Type B pancreatic cell (in vitro differentiated cells): ENCODE data around the gene HDAC9. TPM values are rescaled to one million over a fixed set of nuclear protein-coding genes. Genes with fewer than 3 reads are reported as not detected.

Experiments
- DNase-seq: peaks from one replicate; pipeline ENCODE4 v3.0.0; 2021; ENCODE audit warnings: mixed read lengths; ENCODE audit not compliant: unreplicated experiment; ENCODE audit errors: extremely low spot score
- H3K27ac Mint-ChIP-seq: 2 replicates; pipeline ENCODE4 v1.8.0; 2021; ENCODE audit warnings: mild to moderate bottlenecking, mixed read lengths
- H3K27me3 Mint-ChIP-seq: 2 replicates; pipeline ENCODE4 v1.8.0; 2021; ENCODE audit warnings: mixed read lengths
- H3K36me3 Mint-ChIP-seq: 2 replicates; pipeline ENCODE4 v1.8.0; 2021; ENCODE audit warnings: mixed read lengths
- H3K4me1 Mint-ChIP-seq: one replicate; pipeline ENCODE4 v1.8.0; 2021; ENCODE audit warnings: mixed read lengths; ENCODE audit not compliant: unreplicated experiment
- H3K4me3 Mint-ChIP-seq: 2 replicates; pipeline ENCODE4 v1.8.0; 2021; ENCODE audit warnings: mild to moderate bottlenecking, mixed read lengths
- H3K9me3 Mint-ChIP-seq: 2 replicates; pipeline ENCODE4 v1.8.0; 2021; ENCODE audit warnings: mixed read lengths
- CTCF ChIP-seq: fragments of 200-600 bp; sonication (generic); conservative IDR thresholded peaks from 2 replicates; pipeline ENCODE4 v1.5.0; 2021; ENCODE audit warnings: antibody characterized with exemption, mild to moderate bottlenecking
- total RNA-seq: library from RNA; stranded (reverse); gene quantifications from 2 replicates; pipeline ENCODE4 v1.2.1, GENCODE V29; 2021; ENCODE audit warnings: low replicate concordance

HDAC9 gene
- total RNA-seq, 1 donor from 2014 or later, result 6.8 TPM

GRCh38 chr7:18820981-18821380 is 325.4 kb downstream of the HDAC9 start:
- Mint-ChIP-seq H3K4me3 (no peak overlapping the region), H3K4me1 (no peaks in the 10 kb centered on the region), H3K36me3 (no peaks in the 10 kb centered on the region), H3K27me3 (no peaks in the 10 kb centered on the region), H3K27ac (no peak overlapping the region), H3K9me3 (no peaks in the 10 kb centered on the region)
- no peak for TF ChIP-seq CTCF
- no peak for DNase-seq

- no peaks in the 10 kb centered on the region for H3K36me3 Mint-ChIP-seq
- no peaks in the 10 kb centered on the region for H3K27me3 Mint-ChIP-seq
- H3K4me1 Mint-ChIP-seq, result no peaks in the 10 kb centered on the region
- no peak for DNase-seq
- H3K4me3 Mint-ChIP-seq, result no peak overlapping the region
- no peaks in the 10 kb centered on the region for H3K9me3 Mint-ChIP-seq
- no peak overlapping the region for H3K27ac Mint-ChIP-seq
- no peak for TF ChIP-seq CTCF
These were observed 326.0 kb downstream of the HDAC9 start for GRCh38 chr7:18821554-18821953.

DNA sequence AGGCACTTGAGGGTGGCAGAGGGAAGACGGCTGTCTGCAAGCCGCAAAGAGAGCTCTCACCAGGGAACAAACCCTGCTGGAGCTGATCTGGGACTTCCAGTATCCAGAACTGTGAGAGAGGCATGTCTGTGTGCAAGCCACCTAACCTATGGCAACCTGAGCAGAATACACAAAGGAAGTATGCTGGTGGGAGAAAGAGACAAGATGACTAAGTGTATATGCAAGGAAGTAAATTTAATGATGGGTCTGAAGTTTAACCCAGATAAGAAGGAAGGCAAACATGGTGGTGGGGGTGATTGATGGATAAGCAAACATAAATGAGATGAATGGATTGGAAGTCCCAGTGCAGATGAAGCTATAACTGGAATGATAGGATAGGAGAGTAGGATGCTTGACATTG is 328.6 kb downstream of the HDAC9 start:
- Mint-ChIP-seq H3K27me3 (no peaks in the 10 kb centered on the region), H3K9me3 (no peaks in the 10 kb centered on the region), H3K4me1 (peaks cover 8% of the 10 kb centered on the region), H3K27ac (no peak overlapping the region), H3K4me3 (no peak overlapping the region), H3K36me3 (no peaks in the 10 kb centered on the region)
- no peak for DNase-seq
- TF ChIP-seq CTCF, result no peak

- no peaks in the 10 kb centered on the region for H3K9me3 Mint-ChIP-seq
- H3K27me3 Mint-ChIP-seq, result no peaks in the 10 kb centered on the region
- H3K36me3 Mint-ChIP-seq, result no peaks in the 10 kb centered on the region
- DNase-seq, result no peak
- H3K4me1 Mint-ChIP-seq, result peaks cover 35% of the 10 kb centered on the region
- peak overlapping the region; percentile 50 for H3K4me3 Mint-ChIP-seq
- no peak for TF ChIP-seq CTCF
- no peak overlapping the region for H3K27ac Mint-ChIP-seq
These were observed 332.9 kb downstream of the HDAC9 start for GRCh38 chr7:18828260-18828993.

DNA sequence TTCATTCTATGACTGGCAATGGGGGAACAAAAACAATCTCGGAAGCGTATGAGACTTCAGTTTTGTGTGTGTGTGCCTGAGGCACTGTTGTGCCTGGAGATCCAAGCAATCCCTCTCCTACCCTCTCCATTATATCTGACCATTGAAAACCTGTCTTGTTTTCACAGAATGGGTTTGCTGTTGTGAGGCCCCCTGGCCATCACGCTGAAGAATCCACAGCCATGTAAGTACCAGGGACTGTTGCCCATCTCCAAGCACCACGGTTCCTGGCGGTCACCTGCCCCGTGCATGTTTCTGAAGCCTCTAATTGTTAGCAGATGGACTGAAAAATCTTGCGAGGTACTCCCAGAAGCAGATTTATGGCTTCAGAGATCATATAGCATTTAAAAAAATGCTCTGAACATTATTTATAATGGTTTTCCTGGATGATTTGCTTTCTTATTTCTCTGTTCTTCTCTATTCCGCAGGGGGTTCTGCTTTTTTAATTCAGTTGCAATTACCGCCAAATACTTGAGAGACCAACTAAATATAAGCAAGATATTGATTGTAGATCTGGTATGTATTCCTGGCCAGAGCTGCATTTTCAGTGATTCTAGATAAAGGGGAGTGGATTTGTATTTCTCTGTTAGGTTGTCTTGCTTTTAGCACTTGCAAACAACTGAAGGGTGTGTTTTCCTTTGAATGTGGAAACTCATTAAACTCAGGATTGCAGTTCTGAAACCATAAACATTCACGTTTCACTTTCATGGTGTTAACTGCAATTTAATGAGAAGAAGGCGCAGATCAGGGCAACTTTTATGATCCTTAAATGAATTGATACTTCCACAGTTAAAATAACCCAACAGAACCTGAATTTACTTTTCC is 333.7 kb downstream of the HDAC9 start:
- H3K9me3 Mint-ChIP-seq, result no peaks in the 10 kb centered on the region

More for the DNA sequence above, 333.7 kb downstream of the HDAC9 start:
- no peak for DNase-seq
- Mint-ChIP-seq H3K27me3 (no peaks in the 10 kb centered on the region), H3K4me3 (peak overlapping the region; percentile 50), H3K36me3 (no peaks in the 10 kb centered on the region), H3K4me1 (peaks cover 35% of the 10 kb centered on the region), H3K27ac (peak overlapping the region; percentile 1)
- TF ChIP-seq CTCF, result no peak
